Bronchial epithelial cell (primary cell): ENCODE data around the gene TNIP2. TPM values are rescaled to one million over a fixed set of nuclear protein-coding genes. Genes with fewer than 3 reads are reported as not detected.

Source experiments
- DNase-seq: peaks from one replicate; pipeline ENCODE4 v3.0.0-alpha.2; 2010; ENCODE audit warnings: low read depth
- FAIRE-seq: peaks from 2 replicates; lab custom pipeline; 2011; peaks lifted over from hg19 to GRCh38; lab: Jason Lieb, UNC
- H3K27me3 ChIP-seq: 2 replicates; pipeline ENCODE4 v1.5.1; 2011; ENCODE audit warnings: low read length; ENCODE audit not compliant: control insufficient read depth, insufficient read depth
- H3K36me3 ChIP-seq: 2 replicates; pipeline ENCODE4 v1.5.1; 2011; ENCODE audit warnings: low read length; ENCODE audit not compliant: control insufficient read depth, insufficient read depth
- H3K4me3 ChIP-seq: 2 replicates; pipeline ENCODE4 v1.5.1; 2011; ENCODE audit warnings: mild to moderate bottlenecking, low read depth, low read length, control low read depth
- CTCF ChIP-seq: IDR thresholded peaks from 2 replicates; pipeline ENCODE4 v1.5.1; 2011; ENCODE audit warnings: mild to moderate bottlenecking, moderate library complexity, low read length, control low read depth, inconsistent platforms; ENCODE audit not compliant: insufficient read depth, severe bottlenecking
- total RNA-seq: library from RNA; depleted of rRNA; stranded (reverse); fragments of >200 nt; gene quantifications from 2 replicates; pipeline ENCODE4 v1.2.1, GENCODE V29; 2014

The TNIP2 gene
- total RNA-seq, 1 donor from 2014 or later = 64.5 TPM

- no peak for TF ChIP-seq CTCF
- FAIRE-seq = no peak
- no peak for DNase-seq
- Histone ChIP-seq H3K4me3 (no peak overlapping the region), H3K36me3 (peaks cover 4% of the 10 kb centered on the region), H3K27me3 (no peaks in the 10 kb centered on the region)
Measured at GRCh38 chr4:2790583-2791517, 34.7 kb upstream of the TNIP2 start.

- Histone ChIP-seq H3K36me3 (peaks cover 1% of the 10 kb centered on the region), H3K27me3 (no peaks in the 10 kb centered on the region), H3K4me3 (no peak overlapping the region)
- no peak for TF ChIP-seq CTCF
- FAIRE-seq = no peak
- DNase-seq = no peak
Measured at GRCh38 chr4:2789793-2790582, 33.9 kb upstream of the TNIP2 start.

- DNase-seq = no peak
Measured at GRCh38 chr4:2789351-2789750, 33.2 kb upstream of the TNIP2 start.

GRCh38 chr4:2788532-2789103, 32.5 kb upstream of the TNIP2 start:
- FAIRE-seq (no peak), DNase-seq (no peak)
- no peak overlapping the region for H3K4me3 ChIP-seq
- no peak for TF ChIP-seq CTCF
- H3K36me3 ChIP-seq = no peaks in the 10 kb centered on the region
- no peaks in the 10 kb centered on the region for H3K27me3 ChIP-seq

More at GRCh38 chr4:2789351-2789750, 33.2 kb upstream of the TNIP2 start:
- H3K27me3 ChIP-seq = no peaks in the 10 kb centered on the region
- no peak for TF ChIP-seq CTCF
- no peak overlapping the region for H3K4me3 ChIP-seq
- no peak for FAIRE-seq
- no peaks in the 10 kb centered on the region for H3K36me3 ChIP-seq

GRCh38 chr4:2788101-2788500, 32.0 kb upstream of the TNIP2 start:
- Histone ChIP-seq H3K36me3 (no peaks in the 10 kb centered on the region), H3K27me3 (no peaks in the 10 kb centered on the region), H3K4me3 (no peak overlapping the region)
- DNase-seq = no peak
- no peak for FAIRE-seq
- TF ChIP-seq CTCF = no peak
